Colonic mucosa (tissue), 4 donors: ENCODE results near the gene TCEA2. TPM values are rescaled to one million over a fixed set of nuclear protein-coding genes. Genes with fewer than 3 reads are reported as not detected.

Experiments used
- DNase-seq: peaks from one replicate; pipeline ENCODE4 v3.0.0-alpha.2; 2020
- H3K27ac ChIP-seq: fragments of 200-600 bp; one replicate; pipeline ENCODE4 v1.8.0; 2021
- H3K27me3 ChIP-seq: fragments of 200-600 bp; one replicate; pipeline ENCODE4 v1.8.0; 2021
- H3K36me3 ChIP-seq: fragments of 200-600 bp; one replicate; pipeline ENCODE4 v1.8.0; 2021
- H3K4me1 ChIP-seq: fragments of 200-600 bp; one replicate; pipeline ENCODE4 v1.8.0; 2021; ENCODE audit warnings: mild to moderate bottlenecking
- H3K4me3 ChIP-seq: fragments of 200-600 bp; one replicate; pipeline ENCODE4 v1.8.0; 2021
- H3K9ac ChIP-seq, 2 donors: one replicate each; pipeline ENCODE4 v1.7.0; 2013; ENCODE audit warnings: control low read depth in 2 of 2, low read depth in 2 of 2, low read length in 2 of 2
- H3K9me3 ChIP-seq: fragments of 200-600 bp; one replicate; pipeline ENCODE4 v1.8.0; 2021
- CTCF ChIP-seq: fragments of 200-600 bp; IDR thresholded peaks from one replicate; pipeline ENCODE4 v1.8.0; 2022; ENCODE audit warnings: antibody characterized with exemption, mild to moderate bottlenecking
- intact Hi-C: fragments of 100-400 bp; cut with DNase I; formaldehyde crosslinking; loops from one replicate; pipeline ENCODE4 v1.14.1; 2022
- total RNA-seq, 2 donors: library from RNA; stranded (reverse); fragmentation: NEBNext Ultra II Directional in 1 of 2; extraction: Animal tissue kit (Norgen Biotek cat#: 25700) in 1 of 2; gene quantifications; one replicate each; pipeline ENCODE4 v1.2.1, GENCODE V29; 2021
- donor health status: healthy.
- donor health status: DM: no; HTN: no; CAD: no.
- donor health status: DM: no; HTN: no; CAD: no.

TCEA2 gene
- total RNA-seq, 2 donors from 2014 or later: 7.3 to 11.8 TPM

DNA sequence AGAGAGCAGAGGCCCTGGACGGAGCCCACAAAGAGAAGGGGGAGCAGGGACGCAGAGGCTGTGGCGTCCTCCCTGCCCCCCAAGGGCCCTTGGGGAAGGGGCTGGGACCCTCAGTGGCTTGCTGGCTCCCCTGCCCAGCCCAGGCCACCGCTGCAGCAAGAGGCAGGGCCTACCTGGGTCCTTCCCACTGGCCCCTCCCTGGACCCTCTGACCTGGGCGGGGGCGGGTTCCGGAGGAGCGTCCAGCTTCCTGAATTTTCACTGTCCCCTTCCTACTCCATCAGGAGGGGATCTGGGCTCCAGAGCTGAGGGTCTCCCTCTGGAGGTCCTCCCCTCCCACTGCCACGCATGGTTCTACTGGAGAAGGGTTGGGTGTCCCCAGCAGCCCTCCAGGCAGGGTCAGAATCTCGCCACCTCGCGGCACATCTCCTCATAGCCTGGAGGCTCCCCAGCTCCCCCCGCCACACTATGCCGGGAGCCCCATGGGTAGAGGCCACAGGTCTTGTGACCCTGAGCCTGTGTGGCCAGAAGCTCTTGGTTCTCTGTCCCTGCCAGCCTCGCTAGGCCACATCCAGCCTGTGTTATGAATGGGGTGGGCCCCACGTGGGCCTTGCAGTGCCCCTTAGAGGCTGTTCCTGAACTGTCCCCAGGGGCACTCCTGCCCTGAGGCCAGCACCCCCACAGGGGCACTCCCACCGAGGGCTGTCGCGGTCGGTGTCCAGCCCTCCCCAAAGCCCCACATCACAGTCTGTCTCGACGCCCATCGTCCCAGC lies 12.6 kb upstream of the TCEA2 start:
- Histone ChIP-seq H3K9ac (no peak overlapping the region), H3K36me3 (no peaks in the 10 kb centered on the region), H3K9me3 (no peaks in the 10 kb centered on the region), H3K4me1 (no peaks in the 10 kb centered on the region), H3K4me3 (no peak overlapping the region), H3K27me3 (peaks cover 74% of the 10 kb centered on the region), H3K27ac (no peak overlapping the region)
- intact Hi-C loops: no loop called here
- DNase-seq: no peak
- no peak for TF ChIP-seq CTCF

- Histone ChIP-seq H3K9ac (no peak overlapping the region), H3K9me3 (no peaks in the 10 kb centered on the region), H3K27me3 (peaks cover 75% of the 10 kb centered on the region), H3K4me3 (no peak overlapping the region), H3K36me3 (no peaks in the 10 kb centered on the region), H3K4me1 (no peaks in the 10 kb centered on the region), H3K27ac (no peak overlapping the region)
- no peak for TF ChIP-seq CTCF
- DNase-seq: no peak
- intact Hi-C loops: no loop called here
Observed at GRCh38 chr20:64051033-64051452, 12.0 kb upstream of the TCEA2 start.

GRCh38 chr20:64051561-64052325 lies 11.3 kb upstream of the TCEA2 start:
- no peak for TF ChIP-seq CTCF
- no peaks in the 10 kb centered on the region for H3K4me1 ChIP-seq
- H3K27ac ChIP-seq: no peak overlapping the region
- peaks cover 69% of the 10 kb centered on the region for H3K27me3 ChIP-seq
- H3K9me3 ChIP-seq: no peaks in the 10 kb centered on the region
- no peak for DNase-seq
- no peak overlapping the region for H3K4me3 ChIP-seq
- H3K9ac ChIP-seq: no peak overlapping the region
- H3K36me3 ChIP-seq: no peaks in the 10 kb centered on the region
- intact Hi-C loops: no loop called here

DNA sequence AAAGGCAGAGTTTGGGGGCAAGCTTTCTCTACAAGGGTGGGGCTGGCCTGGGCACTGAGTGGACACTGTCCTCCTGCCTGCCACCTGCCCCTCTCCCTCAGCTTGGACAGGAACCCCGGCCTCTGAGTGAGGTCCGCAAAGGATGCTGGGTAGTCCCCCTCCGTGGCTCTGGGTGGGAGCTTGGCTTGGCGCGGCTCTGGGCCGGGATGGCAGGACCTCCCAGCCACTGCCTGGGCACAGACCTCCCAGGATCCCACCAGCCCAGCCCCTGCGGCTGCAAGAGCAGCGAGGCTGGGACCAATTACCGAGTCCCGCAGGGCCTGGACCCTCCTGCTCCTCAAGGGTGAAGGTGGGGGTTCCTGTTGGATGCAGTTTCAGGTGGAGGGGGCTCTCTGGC lies 10.7 kb upstream of the TCEA2 start:
- H3K27ac ChIP-seq: no peak overlapping the region
- H3K36me3 ChIP-seq: no peaks in the 10 kb centered on the region
- H3K9me3 ChIP-seq: no peaks in the 10 kb centered on the region
- peaks cover 67% of the 10 kb centered on the region for H3K27me3 ChIP-seq
- no peaks in the 10 kb centered on the region for H3K4me1 ChIP-seq
- no peak for DNase-seq
- intact Hi-C loops: no loop called here
- TF ChIP-seq CTCF: no peak
- H3K9ac ChIP-seq: no peak overlapping the region
- H3K4me3 ChIP-seq: no peak overlapping the region

DNA sequence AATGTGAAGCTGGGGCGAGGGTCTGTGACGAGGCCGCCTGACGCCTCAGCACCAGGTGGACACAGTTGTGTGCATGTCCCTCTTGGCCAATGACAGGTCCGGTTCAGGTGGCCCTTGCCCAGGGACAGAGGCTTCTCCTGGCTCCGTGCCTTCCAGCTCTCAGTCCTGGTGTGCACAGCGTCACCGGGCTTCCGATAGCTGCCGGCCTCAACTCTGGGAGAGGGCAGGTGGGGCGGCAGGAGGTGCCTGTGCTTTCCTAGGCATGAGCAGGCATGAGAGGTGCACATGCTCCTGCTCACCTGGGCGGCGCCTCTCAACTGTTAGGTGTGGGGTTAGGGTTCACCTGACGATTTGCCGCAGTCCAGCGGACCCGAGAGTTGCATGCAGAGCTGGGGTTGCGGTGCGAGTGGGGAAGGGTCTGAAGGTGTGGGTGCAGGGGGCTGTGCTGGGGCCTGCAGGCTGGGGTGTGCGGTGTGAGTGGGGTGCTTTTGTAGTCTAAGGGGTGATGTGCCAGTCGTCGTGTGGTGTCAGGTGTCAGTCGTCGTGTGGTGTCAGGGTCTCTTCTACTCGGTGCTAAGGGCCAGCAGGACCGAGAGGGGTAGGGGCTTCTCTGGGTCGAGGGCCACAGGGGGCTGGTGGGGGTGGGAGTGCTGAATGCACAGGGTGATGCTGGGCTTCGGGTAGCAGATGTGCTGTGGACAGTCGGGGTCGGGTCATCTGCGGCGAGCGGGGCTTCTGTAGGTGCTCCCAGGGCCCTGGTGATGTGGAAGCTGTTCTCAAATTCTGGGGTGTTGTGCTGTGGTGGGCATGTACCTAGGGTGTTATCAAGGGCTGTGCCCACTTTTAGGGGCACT lies 9.8 kb upstream of the TCEA2 start:
- no peaks in the 10 kb centered on the region for H3K4me1 ChIP-seq
- intact Hi-C loops: no loop called here

More for the DNA sequence above, 9.8 kb upstream of the TCEA2 start:
- Histone ChIP-seq H3K36me3 (no peaks in the 10 kb centered on the region), H3K27me3 (peaks cover 60% of the 10 kb centered on the region), H3K9me3 (no peaks in the 10 kb centered on the region), H3K4me3 (no peak overlapping the region), H3K27ac (no peak overlapping the region), H3K9ac (no peak overlapping the region)
- no peak for TF ChIP-seq CTCF
- no peak for DNase-seq
